DND-41 (cell line): ENCODE results near the gene GPR4.

ENCODE experiments used
- ATAC-seq: fragments of 200-7000 bp; cut with Tn5 transposase; 3 replicates; pipeline ENCODE4 v1.9.1; 2021; ENCODE audit warnings: low read depth; ENCODE audit not compliant: insufficient read depth
- DNase-seq: peaks from one replicate; pipeline ENCODE4 v3.0.0-alpha.2; 2020
- H2AFZ ChIP-seq: 2 replicates; pipeline ENCODE4 v1.6.0; 2012; ENCODE audit warnings: low read depth, low read length
- H3K27ac ChIP-seq: 2 replicates; pipeline ENCODE4 v1.5.1; 2012; ENCODE audit warnings: low read length, inconsistent platforms
- H3K27me3 ChIP-seq: fragments of 200-600 bp; sonication (generic); 2 replicates; pipeline ENCODE4 v1.6.0; 2012; ENCODE audit warnings: low read length, mild to moderate bottlenecking, inconsistent platforms; ENCODE audit not compliant: insufficient read depth, poor library complexity
- H3K36me3 ChIP-seq: 2 replicates; pipeline ENCODE4 v1.5.1; 2012; ENCODE audit warnings: low read length, inconsistent platforms; ENCODE audit not compliant: insufficient read depth
- H3K4me1 ChIP-seq: 2 replicates; pipeline ENCODE4 v1.5.1; 2012; ENCODE audit warnings: mild to moderate bottlenecking, low read length; ENCODE audit not compliant: insufficient read depth
- H3K4me2 ChIP-seq: 2 replicates; pipeline ENCODE4 v1.6.0; 2012; ENCODE audit warnings: mild to moderate bottlenecking, moderate library complexity, low read length, inconsistent platforms; ENCODE audit not compliant: insufficient read depth
- H3K4me3 ChIP-seq, 2 experiments: fragments of 200-600 bp in 1 of 2; shearing (Covaris generic) in 1 of 2; 2 replicates each; pipeline ENCODE4 v1.5.1; 2012 to 2016; ENCODE audit warnings: inconsistent platforms in 2 of 2, low read length in 2 of 2, mild to moderate bottlenecking in 2 of 2, low read depth in 1 of 2, moderate library complexity in 1 of 2
- H3K79me2 ChIP-seq: 2 replicates; pipeline ENCODE4 v1.6.0; 2012; ENCODE audit warnings: low read length, inconsistent platforms; ENCODE audit not compliant: insufficient read depth
- H3K9ac ChIP-seq: 2 replicates; pipeline ENCODE4 v1.6.0; 2012; ENCODE audit warnings: low read depth, mild to moderate bottlenecking, inconsistent platforms, low read length, moderate library complexity
- H3K9me3 ChIP-seq: 2 replicates; pipeline ENCODE4 v1.5.1; 2012; ENCODE audit warnings: low read length, moderate library complexity, mild to moderate bottlenecking, inconsistent platforms; ENCODE audit not compliant: insufficient read depth, severe bottlenecking
- H4K20me1 ChIP-seq: 2 replicates; pipeline ENCODE4 v1.6.0; 2012; ENCODE audit warnings: low read length; ENCODE audit not compliant: insufficient read depth
- CTCF ChIP-seq: IDR thresholded peaks from 2 replicates; pipeline ENCODE4 v1.5.1; 2012; ENCODE audit warnings: borderline replicate concordance, low read length, moderate library complexity, mild to moderate bottlenecking; ENCODE audit not compliant: poor library complexity, severe bottlenecking; ENCODE audit errors: extremely low read depth
- EZH2 ChIP-seq: IDR thresholded peaks from 3 replicates; pipeline ENCODE4 v1.6.1; 2012; ENCODE audit warnings: borderline replicate concordance, low read depth, mild to moderate bottlenecking, moderate library complexity, low read length, inconsistent platforms; ENCODE audit not compliant: severe bottlenecking

GPR4 gene

GRCh38 chr19:45567609-45568008 is 34.4 kb downstream of the GPR4 start:
- Histone ChIP-seq H3K27ac (no peak overlapping the region), H3K4me3 (no peak overlapping the region), H3K4me1 (no peaks in the 10 kb centered on the region), H3K27me3 (no peaks in the 10 kb centered on the region), H4K20me1 (peaks cover 6% of the 10 kb centered on the region; the same call in 1 of the 2 replicates), H3K9ac (no peak overlapping the region), H3K36me3 (no peaks in the 10 kb centered on the region), H3K9me3 (no peaks in the 10 kb centered on the region), H3K4me2 (no peak overlapping the region), H3K79me2 (peaks cover 24% of the 10 kb centered on the region; the same call in 1 of the 2 replicates), H2AFZ (no peak overlapping the region)
- ATAC-seq: no peak
- TF ChIP-seq CTCF (no peak), EZH2 (no peak)
- no peak for DNase-seq

- TF ChIP-seq CTCF (no peak), EZH2 (no peak)
- peaks cover 19% of the 10 kb centered on the region; the same call in 1 of the 2 replicates for H3K79me2 ChIP-seq
- H3K27me3 ChIP-seq: no peaks in the 10 kb centered on the region
- no peak overlapping the region for H3K9ac ChIP-seq
- no peaks in the 10 kb centered on the region for H3K9me3 ChIP-seq
- H3K4me2 ChIP-seq: no peak overlapping the region
- DNase-seq (no peak), ATAC-seq (0 out of 3 replicates have a peak, but pooled peaks have one; percentile 27)
- H3K4me3 ChIP-seq: no peak overlapping the region
- H3K27ac ChIP-seq: no peak overlapping the region
- H2AFZ ChIP-seq: no peak overlapping the region
- H3K36me3 ChIP-seq: no peaks in the 10 kb centered on the region
- H3K4me1 ChIP-seq: no peaks in the 10 kb centered on the region
- peaks cover 6% of the 10 kb centered on the region; the same call in 1 of the 2 replicates for H4K20me1 ChIP-seq
Measured at GRCh38 chr19:45564131-45564780, 37.8 kb downstream of the GPR4 start.

GRCh38 chr19:45560686-45561085 is 41.3 kb downstream of the GPR4 start:
- no peak overlapping the region for H3K27ac ChIP-seq
- no peak overlapping the region for H3K4me3 ChIP-seq
- no peak overlapping the region for H2AFZ ChIP-seq
- ATAC-seq (no peak), DNase-seq (no peak)
- TF ChIP-seq CTCF: no peak
- TF ChIP-seq EZH2: no peak
- no peak overlapping the region for H3K4me2 ChIP-seq
- no peaks in the 10 kb centered on the region for H3K36me3 ChIP-seq
- no peak overlapping the region for H3K9ac ChIP-seq
- H3K79me2 ChIP-seq: peaks cover 11% of the 10 kb centered on the region; the same call in 1 of the 2 replicates
- H3K4me1 ChIP-seq: no peaks in the 10 kb centered on the region
- no peaks in the 10 kb centered on the region for H3K9me3 ChIP-seq
- no peaks in the 10 kb centered on the region for H3K27me3 ChIP-seq
- H4K20me1 ChIP-seq: peaks cover 11% of the 10 kb centered on the region
